GM18511 (cell line): ENCODE data around the gene DEFB123.

Source experiments
- ATAC-seq: cut with Tn5 transposase; IDR thresholded peaks from one replicate; pipeline ENCODE4 v1.9.1; 2021; ENCODE audit warnings: mild to moderate bottlenecking, moderate library complexity; ENCODE audit not compliant: unreplicated experiment

The DEFB123 gene

GRCh38 chr20:31473331-31474096, 33.1 kb downstream of the DEFB123 start:
- ATAC-seq, result peak; percentile 24

DNA sequence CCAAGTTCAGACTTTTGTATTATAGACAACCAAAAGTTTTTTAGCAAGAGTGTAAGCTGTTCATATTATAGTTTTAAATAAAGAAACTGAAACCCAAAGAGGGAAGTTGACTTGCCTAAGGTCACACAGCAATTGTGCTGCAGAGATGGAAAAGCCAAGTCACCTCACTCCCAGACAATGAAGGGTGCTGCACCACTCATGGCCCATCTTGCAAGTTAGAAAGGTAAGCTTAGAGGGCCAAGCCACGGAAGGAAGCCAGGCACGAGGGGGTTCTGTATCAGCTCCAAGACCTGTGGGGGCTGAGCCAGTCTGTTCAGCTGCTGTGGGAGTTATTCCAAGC, 33.6 kb downstream of the DEFB123 start:
- peak; percentile 70 for ATAC-seq

DNA sequence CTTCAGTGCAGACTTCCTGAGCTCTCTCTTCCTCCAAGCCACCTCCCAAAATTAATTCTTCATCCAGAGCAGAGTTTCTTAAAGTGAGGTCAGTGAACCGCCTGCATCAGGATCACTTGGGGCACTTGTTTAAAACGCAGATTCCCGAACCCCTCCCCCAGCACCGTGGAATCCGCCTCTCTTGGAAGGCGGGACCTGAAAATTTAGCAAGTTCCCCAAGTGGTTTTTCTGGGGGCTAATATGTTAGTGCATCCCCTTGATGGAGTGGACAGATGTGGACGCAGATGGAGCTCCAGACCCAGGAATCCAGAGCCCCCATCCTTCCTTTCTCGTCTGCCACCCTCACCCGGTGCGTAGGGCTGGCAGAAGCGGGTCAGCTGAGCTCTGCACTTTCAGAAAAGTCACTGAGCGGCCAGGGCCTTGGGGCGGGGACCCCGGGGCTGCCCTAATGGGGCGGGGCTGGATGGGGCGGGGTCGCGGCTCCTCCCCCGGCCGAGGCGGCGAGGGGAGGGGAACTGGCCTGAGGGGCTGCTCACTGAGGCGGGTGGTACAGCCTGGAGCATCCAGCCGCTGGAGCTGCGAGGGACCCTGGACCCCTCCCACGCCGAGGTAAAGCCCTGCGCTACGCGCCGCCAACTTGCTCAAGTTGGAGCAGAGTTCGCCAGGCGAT, 34.5 kb downstream of the DEFB123 start, which contains the start of the genes DEFB124 and REM1:
DEFB124 (minus strand) TSS at position 370 of the 670 bp plus-strand sequence. CDS start 2,114 bp downstream, outside the sequence.
REM1 (plus strand) TSS at position 531 of the 670 bp plus-strand sequence. CDS start 1,158 bp downstream, outside the sequence.
- no peak for ATAC-seq

- ATAC-seq, result no peak
These were observed 35.3 kb downstream of the DEFB123 start for GRCh38 chr20:31475472-31476293.

GRCh38 chr20:31476294-31476585, 35.8 kb downstream of the DEFB123 start:
- ATAC-seq, result no peak

DNA sequence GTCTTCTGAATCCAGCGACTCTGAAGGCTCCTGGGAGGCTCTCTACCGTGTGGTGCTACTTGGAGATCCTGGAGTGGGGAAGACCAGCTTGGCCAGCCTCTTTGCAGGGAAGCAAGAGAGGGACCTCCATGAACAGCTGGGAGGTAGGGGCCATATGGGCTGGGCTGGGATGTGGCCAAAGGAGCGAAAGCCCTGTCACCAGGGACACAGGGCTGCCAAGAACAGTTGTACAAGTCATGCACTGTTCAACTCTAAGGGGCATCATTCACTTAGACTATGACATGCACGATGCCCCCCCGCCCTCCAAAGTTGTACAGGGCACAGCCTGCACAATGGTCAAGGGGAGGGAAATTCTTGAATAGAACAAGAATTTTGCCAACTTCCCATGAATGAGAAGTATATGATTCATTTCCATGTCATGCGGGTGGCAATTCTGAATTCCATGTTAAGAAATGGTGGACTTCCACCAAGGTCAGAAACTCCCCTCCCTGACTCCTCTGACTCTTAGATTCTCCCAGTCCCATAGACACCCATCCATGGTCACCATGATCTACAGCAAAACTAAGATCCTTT, 36.3 kb downstream of the DEFB123 start:
- ATAC-seq, result no peak

DNA sequence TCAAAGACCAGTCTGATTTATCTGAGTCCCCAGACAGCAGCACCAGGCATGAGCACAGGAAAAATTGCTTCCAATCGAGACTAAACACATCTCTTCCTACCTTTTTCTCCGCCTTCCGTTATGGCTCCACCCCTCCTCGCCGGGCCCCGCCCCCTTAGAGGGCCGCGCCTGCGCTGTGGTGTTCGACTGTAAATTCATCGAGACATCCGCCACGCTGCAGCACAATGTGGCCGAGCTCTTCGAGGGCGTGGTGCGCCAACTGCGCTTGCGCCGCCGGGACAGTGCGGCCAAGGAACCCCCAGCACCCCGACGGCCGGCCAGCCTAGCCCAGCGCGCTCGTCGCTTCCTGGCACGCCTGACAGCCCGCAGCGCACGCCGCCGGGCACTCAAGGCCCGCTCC, 43.6 kb downstream of the DEFB123 start:
- ATAC-seq, result no peak

DNA sequence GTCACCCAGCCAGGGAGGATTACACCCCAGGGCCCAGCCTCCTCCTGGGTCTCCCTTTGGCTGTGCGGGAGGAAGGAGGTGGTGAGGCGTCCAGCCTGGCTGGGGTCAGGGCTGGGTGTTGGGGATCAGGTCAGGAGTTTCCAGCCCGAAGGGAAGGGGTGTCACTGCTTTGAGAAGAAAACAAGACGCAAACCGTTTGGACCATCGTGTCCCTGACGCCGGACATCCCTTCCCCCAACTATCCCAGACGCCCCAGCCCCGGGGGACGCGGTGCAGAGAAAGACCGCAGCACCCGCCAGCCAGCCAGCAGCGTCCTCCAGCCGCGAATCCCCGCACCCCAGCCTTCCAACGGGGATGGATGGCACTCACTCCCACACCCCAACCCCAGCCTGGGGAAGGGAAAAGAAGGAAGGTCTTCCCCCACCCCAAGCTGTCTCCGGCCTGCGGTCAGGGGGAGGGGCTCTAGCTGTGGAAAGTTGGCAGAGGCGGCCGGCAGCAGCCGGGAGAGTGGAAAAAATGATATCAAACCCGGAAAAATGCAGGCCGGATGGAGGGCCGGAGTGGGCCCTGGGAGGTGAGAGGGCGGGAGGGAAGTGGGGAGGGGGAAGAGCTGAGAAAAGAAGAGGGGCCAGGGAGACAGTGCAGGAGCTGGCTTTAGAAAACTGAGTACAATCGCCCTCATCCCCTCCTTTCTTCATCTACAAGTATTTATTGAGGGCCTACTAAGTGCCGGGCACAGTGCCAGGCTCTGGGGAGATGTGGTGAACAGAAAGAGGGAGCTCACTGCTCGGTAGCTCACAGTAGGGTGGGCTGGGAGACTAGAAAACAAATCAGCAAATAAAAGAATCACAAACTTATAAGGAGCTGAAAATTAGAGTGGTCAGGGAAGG, 45.3 kb downstream of the DEFB123 start:
- no peak for ATAC-seq

DNA sequence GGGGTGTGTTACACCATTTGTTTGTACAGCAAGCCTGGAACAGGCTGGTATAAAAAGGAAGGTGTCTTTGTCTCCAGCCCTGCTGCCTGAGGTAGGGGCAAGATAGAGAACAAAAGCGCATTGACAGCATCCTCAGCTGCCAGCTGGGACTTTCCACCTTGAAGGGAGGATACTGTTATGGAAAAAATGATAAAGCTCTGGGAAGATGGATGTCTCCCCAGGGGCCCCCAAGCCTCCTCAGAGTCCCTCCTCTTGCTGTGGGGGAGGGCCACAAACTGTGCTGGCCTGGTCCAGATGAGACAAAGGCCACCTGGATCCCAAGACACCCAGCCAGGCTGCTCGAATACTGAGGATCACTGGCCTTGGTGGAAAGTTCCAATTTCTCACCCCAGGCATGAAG, 47.7 kb downstream of the DEFB123 start:
- ATAC-seq, result no peak

GRCh38 chr20:31489152-31489551, 48.7 kb downstream of the DEFB123 start:
- no peak for ATAC-seq

DNA sequence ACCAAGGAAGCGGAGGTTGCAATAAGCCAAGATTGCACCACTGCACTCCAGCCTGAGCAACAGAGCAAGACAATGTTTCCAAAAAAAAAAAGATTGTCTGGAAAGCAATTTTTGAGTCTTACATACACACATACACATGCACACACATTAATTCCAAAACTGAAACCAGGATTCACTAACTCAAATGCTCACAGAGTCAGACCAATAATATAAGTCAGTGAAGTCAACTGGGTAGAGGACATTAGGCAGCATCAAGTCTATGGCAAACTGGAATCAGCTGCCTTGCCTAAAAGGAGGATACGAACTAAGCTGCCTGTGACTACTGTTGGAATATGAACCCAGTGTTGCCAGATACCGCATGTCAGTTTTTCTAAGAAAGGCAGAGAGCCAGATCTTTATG, 50.3 kb downstream of the DEFB123 start:
- ATAC-seq, result no peak

- ATAC-seq, result no peak
These were observed 53.7 kb downstream of the DEFB123 start for GRCh38 chr20:31494131-31494530.

DNA sequence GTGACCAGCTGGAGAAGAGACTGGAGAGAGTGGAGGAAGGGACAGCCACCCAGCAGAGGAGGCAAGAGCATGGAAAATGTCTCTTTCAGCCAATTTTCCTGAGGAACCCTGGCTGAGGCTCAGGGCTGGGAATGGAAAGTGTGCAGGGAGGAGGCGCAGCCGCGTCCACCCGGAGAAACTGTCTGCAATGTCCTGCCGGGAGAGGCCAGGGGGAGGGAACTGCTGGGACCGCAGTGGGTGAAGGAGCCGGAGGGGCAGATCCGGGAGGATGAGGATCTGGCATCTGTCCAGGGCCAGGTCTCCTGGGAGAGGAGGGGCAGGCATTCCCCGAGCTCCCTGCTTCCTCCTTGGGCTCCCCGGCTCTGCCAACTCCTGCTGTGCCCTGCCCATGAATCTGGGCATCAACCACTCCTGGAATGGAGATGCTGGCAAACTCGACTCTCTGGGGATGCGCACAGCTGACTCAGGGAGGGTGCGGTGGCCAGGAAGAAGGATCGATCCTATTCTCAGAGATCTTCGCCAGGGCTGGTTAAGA, 56.4 kb downstream of the DEFB123 start:
- ATAC-seq, result no peak

- ATAC-seq, result no peak
These were observed 57.6 kb downstream of the DEFB123 start for GRCh38 chr20:31497838-31498540.
